HepG2 (cell line): Measurements from ENCODE around the gene COQ8B. TPM values are rescaled to one million over a fixed set of nuclear protein-coding genes. Genes with fewer than 3 reads are reported as not detected.

Experiments used
- AKAP8 ChIP-seq: sonication (generic); formaldehyde crosslinking; IDR thresholded peaks from 2 replicates; pipeline ENCODE4 v1.5.1; 2020; ENCODE audit warnings: mild to moderate bottlenecking, missing genetic modification reagents
- ARNT ChIP-seq: fragments of 450-650 bp; IDR thresholded peaks from 2 replicates; pipeline ENCODE4 v1.6.1; 2017
- ATF6 ChIP-seq: sonication (generic); formaldehyde crosslinking; conservative IDR thresholded peaks from 2 replicates; pipeline ENCODE4 v1.4.0; 2020; ENCODE audit warnings: missing genetic modification reagents
- CHD2 ChIP-seq: IDR thresholded peaks from 2 replicates; pipeline ENCODE4 v1.6.1; 2011; ENCODE audit warnings: low read depth, low read length, improper control_type of control experiment
- DDIT3 ChIP-seq: sonication (generic); formaldehyde crosslinking; IDR thresholded peaks from 2 replicates; pipeline ENCODE4 v1.4.0; 2020; ENCODE audit warnings: mild to moderate bottlenecking, missing genetic modification reagents
- HCFC1 ChIP-seq: fragments of 150-350 bp; IDR thresholded peaks from 2 replicates; pipeline ENCODE4 v1.6.1; 2014; ENCODE audit warnings: low read depth, low read length
- HIC2 ChIP-seq: sonication (generic); formaldehyde crosslinking; IDR thresholded peaks from 2 replicates; pipeline ENCODE4 v1.9.0; 2022; ENCODE audit warnings: low read depth, missing genetic modification reagents
- ISL2 ChIP-seq: sonication (generic); formaldehyde crosslinking; IDR thresholded peaks from 2 replicates; pipeline ENCODE4 v1.5.0; 2020; ENCODE audit warnings: missing genetic modification reagents
- MTF2 ChIP-seq: sonication (generic); formaldehyde crosslinking; IDR thresholded peaks from 2 replicates; pipeline ENCODE4 v1.5.0; 2020; ENCODE audit warnings: missing genetic modification reagents, borderline replicate concordance
- RBM22 ChIP-seq: fragments of 200-400 bp; formaldehyde crosslinking; optimal IDR thresholded peaks from 2 replicates; pipeline ENCODE3; 2017; ENCODE audit warnings: mild to moderate bottlenecking, low read length, moderate library complexity
- TFE3 ChIP-seq: IDR thresholded peaks from 2 replicates; pipeline ENCODE4 v1.6.1; 2016
- U2AF2 ChIP-seq: fragments of 200-400 bp; formaldehyde crosslinking; IDR thresholded peaks from 2 replicates; pipeline ENCODE4 v1.6.1; 2017; ENCODE audit warnings: low read depth, mild to moderate bottlenecking, low read length
- WIZ ChIP-seq: sonication (generic); formaldehyde crosslinking; IDR thresholded peaks from 2 replicates; pipeline ENCODE4 v1.5.1; 2020; ENCODE audit warnings: mild to moderate bottlenecking, missing genetic modification reagents
- ZEB1 ChIP-seq: IDR thresholded peaks from 2 replicates; pipeline ENCODE4 v1.6.1; 2012; ENCODE audit warnings: mild to moderate bottlenecking, low read depth, inconsistent platforms; ENCODE audit not compliant: insufficient replicate concordance
- ZNF121 ChIP-seq: sonication (generic); formaldehyde crosslinking; IDR thresholded peaks from 2 replicates; pipeline ENCODE4 v1.5.0; 2020; ENCODE audit warnings: mild to moderate bottlenecking, missing genetic modification reagents
- ZNF180 ChIP-seq: sonication (generic); formaldehyde crosslinking; IDR thresholded peaks from 2 replicates; pipeline ENCODE4 v1.4.0; 2020; ENCODE audit warnings: low read depth, missing genetic modification reagents, borderline replicate concordance
- ZNF24 ChIP-seq: fragments of 450-650 bp; IDR thresholded peaks from 2 replicates; pipeline ENCODE4 v1.6.1; 2017; ENCODE audit warnings: antibody characterized with exemption, mild to moderate bottlenecking
- ZNF543 ChIP-seq: sonication (generic); formaldehyde crosslinking; IDR thresholded peaks from 2 replicates; pipeline ENCODE4 v1.4.0; 2020; ENCODE audit warnings: mild to moderate bottlenecking, missing genetic modification reagents
- ZNF629 ChIP-seq: sonication (generic); formaldehyde crosslinking; conservative IDR thresholded peaks from 2 replicates; pipeline ENCODE4 v1.5.0; 2020; ENCODE audit warnings: missing genetic modification reagents
- polyA plus RNA-seq, 8 experiments: library from polyadenylated mRNA; depleted of rRNA in 3 of 8; stranded (reverse) in 7 of 8; unstranded in 1 of 8; fragments of >200 nt; fragmentation: Illumina TruSeq in 4 of 8; extraction: Trizol in 4 of 8; gene quantifications; 2 replicates each; pipeline versions ENCODE4 v1.2.1 to v1.2.3, GENCODE V29; 2011 to 2016; ENCODE audit warnings: low read depth in 4 of 8, missing spikeins in 1 of 8, mixed read lengths in 1 of 8; ENCODE audit not compliant: insufficient read depth in 1 of 8
- total RNA-seq, 5 experiments: library from RNA; depleted of rRNA; stranded (reverse); fragments of >200 nt; fragmentation: Illumina TruSeq; extraction: Trizol; gene quantifications; 2 replicates each; pipeline ENCODE4 v1.2.3, GENCODE V29; 2016; ENCODE audit warnings: low read depth in 1 of 5

The COQ8B gene
- total and polyA plus RNA-seq, 2 of the 13 experiments (the other 11 are each of a cell fraction or from before 2014, with no cell fraction given) = 12.3 to 17.2 TPM

GRCh38 chr19:40662925-40663694 lies 53.6 kb downstream of the COQ8B start (continued):
- TF ChIP-seq MTF2 = peak; percentile 88; the same call in 1 of the 2 replicates
- no peak for TF ChIP-seq ARNT
- TF ChIP-seq DDIT3 (CRISPR knock-in tag) = no peak
- TF ChIP-seq ISL2 (CRISPR knock-in tag) = peak; percentile 68
- no peak for TF ChIP-seq ZNF24
- 0 out of 2 replicates have a peak, but pooled peaks have one; percentile 40 for TF ChIP-seq ZNF629 (CRISPR knock-in tag)
- TF ChIP-seq TFE3 (CRISPR knock-in tag) = peak; percentile 84
- no peak for TF ChIP-seq HCFC1
- TF ChIP-seq AKAP8 (CRISPR knock-in tag) = 0 out of 2 replicates have a peak, but pooled peaks have one; percentile 45
- TF ChIP-seq HIC2 (CRISPR knock-in tag) = no peak
- no peak for TF ChIP-seq ZNF180 (CRISPR knock-in tag)
- no peak; the same call in 1 of the 2 replicates for TF ChIP-seq WIZ (CRISPR knock-in tag)
- no peak for TF ChIP-seq ZNF121
- TF ChIP-seq ZNF543 (CRISPR knock-in tag) = no peak
- peak; percentile 3 for TF ChIP-seq ZEB1
- TF ChIP-seq CHD2 = no peak
- no peak for TF ChIP-seq U2AF2
- TF ChIP-seq RBM22 = no peak
- no peak for TF ChIP-seq ATF6 (CRISPR knock-in tag)
